Subcutaneous adipose tissue (tissue), 4 donors: Measurements from ENCODE around the gene SLC39A1. TPM values are rescaled to one million over a fixed set of nuclear protein-coding genes. Genes with fewer than 3 reads are reported as not detected.

Source experiments
- CTCF ChIP-seq: fragments of 450-650 bp; IDR thresholded peaks from one replicate; pipeline ENCODE4 v1.5.1; 2016; ENCODE audit warnings: low read depth, mild to moderate bottlenecking, control low read depth, antibody characterized with exemption, moderate library complexity
- total RNA-seq, 4 donors: library from RNA; depleted of rRNA; stranded (reverse); fragments of >200 nt; gene quantifications; one replicate each; pipeline ENCODE4 v1.1.0, GENCODE V29; 2016

SLC39A1 gene
- total RNA-seq, 4 donors from 2014 or later = 44.3 to 113 (median 82.5) TPM

- TF ChIP-seq CTCF = no peak
Observed at GRCh38 chr1:153944005-153944826, 19.1 kb downstream of the SLC39A1 start.

- no peak for TF ChIP-seq CTCF
Observed at GRCh38 chr1:153942766-153943549, 20.4 kb downstream of the SLC39A1 start.

GRCh38 chr1:153941826-153942725, 21.3 kb downstream of the SLC39A1 start:
- no peak for TF ChIP-seq CTCF

GRCh38 chr1:153940756-153941155, 22.6 kb downstream of the SLC39A1 start:
- no peak for TF ChIP-seq CTCF

GRCh38 chr1:153939476-153939875, 23.9 kb downstream of the SLC39A1 start:
- no peak for TF ChIP-seq CTCF

GRCh38 chr1:153938996-153939395, 24.3 kb downstream of the SLC39A1 start:
- TF ChIP-seq CTCF = no peak

- TF ChIP-seq CTCF = no peak
Observed at GRCh38 chr1:153937331-153937730, 26.0 kb downstream of the SLC39A1 start.
